ENCODE measurements around the gene FIBCD1. TPM values are rescaled to one million over a fixed set of nuclear protein-coding genes. Genes with fewer than 3 reads are reported as not detected.

Gene FIBCD1
- total and polyA plus RNA-seq, 2 of the 8 experiments (the other 6 are each of a cell fraction or from before 2014, with no cell fraction given) = 6.1 to 8.8 TPM

GRCh38 chr9:130911254-130912049, 27.6 kb downstream of the FIBCD1 start:
- DNase-seq (ENCODE audit: low read depth in 1 of 2, low spot score in 2 of 2) = no peak
- no peak for TF ChIP-seq HDAC6 (IDR thresholded peaks at IDR 0.05; ENCODE audit: low read depth, low read length)
- TF ChIP-seq FOSL1 (IDR thresholded peaks at IDR 0.05; ENCODE audit: insufficient read depth, low read depth, low read length) = no peak
- no peak for TF ChIP-seq BRCA1 (IDR thresholded peaks at IDR 0.05; ENCODE audit: low read depth, low read length)
- no peak for TF ChIP-seq E2F6 (IDR thresholded peaks at IDR 0.05)
- TF ChIP-seq CEBPB (IDR thresholded peaks at IDR 0.05; ENCODE audit: low read depth, low read length) = no peak
- Histone ChIP-seq H4K8ac (ENCODE audit: extremely low read depth, insufficient read depth, low read length) (no peak overlapping the region), H3K79me2 (ENCODE audit: control insufficient read depth in 1 of 2, insufficient read depth in 2 of 2, low read length in 2 of 2) (no peaks in the 10 kb centered on the region), H2AFZ (ENCODE audit: low read length) (no peak overlapping the region), H3K4me1 (replicated peaks in 1 of 4; ENCODE audit: control insufficient read depth in 3 of 4, insufficient read depth in 4 of 4, low read length in 3 of 4) (peaks cover 0 to 15% (median 2%) of the 10 kb centered on the region in 4 experiments; a peak in 6 of 7 replicates), H3K9ac (replicated peaks in 1 of 4; ENCODE audit: extremely low read depth in 1 of 4, low read depth in 3 of 4, low read length in 3 of 4) (no peak overlapping the region), H3K23me2 (ENCODE audit: low read depth, low read length) (no peaks in the 10 kb centered on the region), H3K9me3 (ENCODE audit: insufficient read depth in 2 of 2, low read depth in 1 of 2, low read length in 1 of 2) (no peaks in the 10 kb centered on the region), H2BK12ac (ENCODE audit: low read depth, low read length) (peak overlapping the region; percentile 7; the same call in 1 of the 2 replicates), H3K27me3 (replicated peaks in 1 of 4; ENCODE audit: control insufficient read depth in 3 of 4, extremely low read depth in 1 of 4, insufficient read depth in 3 of 4, low read length in 3 of 4) (no peaks in the 10 kb centered on the region), H3K4me2 (ENCODE audit: insufficient read depth in 1 of 2, low read depth in 2 of 2, low read length in 2 of 2) (no peak overlapping the region), H3K18ac (ENCODE audit: extremely low read depth, low read length) (no peak overlapping the region), H3K79me1 (ENCODE audit: low read depth, low read length) (no peaks in the 10 kb centered on the region), H2BK5ac (ENCODE audit: low read depth, low read length) (no peak overlapping the region), H3K56ac (replicated peaks; ENCODE audit: insufficient read length, low read depth, low read length) (no peak overlapping the region), H3K27ac (ENCODE audit: low read depth, low read length) (no peak overlapping the region), H3K4me3 (ENCODE audit: extremely low read depth in 1 of 4, insufficient read depth in 2 of 4, low read depth in 3 of 4, low read length in 4 of 4) (no peak overlapping the region), H3K36me3 (ENCODE audit: control insufficient read depth in 2 of 4, insufficient read depth in 4 of 4, low read length in 3 of 4) (no peaks in the 10 kb centered on the region), H3K23ac (ENCODE audit: insufficient read length) (no peak overlapping the region), H4K20me1 (replicated peaks in 1 of 2; ENCODE audit: control insufficient read depth in 1 of 2, insufficient read depth in 2 of 2, low read length in 2 of 2) (no peaks in the 10 kb centered on the region), H4K91ac (replicated peaks; ENCODE audit: insufficient read length, low read length) (peak overlapping the region; percentile 73), H4K5ac (ENCODE audit: insufficient read length, low read depth, low read length) (no peak overlapping the region), H2AK5ac (ENCODE audit: low read depth, low read length) (no peak overlapping the region), H2BK20ac (ENCODE audit: low read length) (no peak overlapping the region), H2BK120ac (replicated peaks; ENCODE audit: low read depth, low read length) (no peak overlapping the region), H2BK15ac (ENCODE audit: low read length) (no peak overlapping the region), H3K14ac (ENCODE audit: insufficient read length) (no peak overlapping the region), H3K4ac (replicated peaks; ENCODE audit: insufficient read length, low read depth, low read length) (peak overlapping the region; percentile 32)
- POLR2A ChIA-PET (ENCODE audit: partially characterized antibody) = interaction anchor here (0.7 to 0.9 kb wide), 4 partner anchors 12 to 25 kb away, joined by 3 read pairs; partner anchors contain the start of gene QRFP
- CTCF ChIA-PET (ENCODE audit: partially characterized antibody) = interaction anchor here (0.8 to 3.8 kb wide), 4 partner anchors 10 to 229 kb away, joined by 3 to 12 read pairs (median 4); no protein-coding TSS in a partner anchor
- 83% methylated on average over 18 of the region's 26 CpGs; no CpG with 5 or more reads in 1 of the 2 experiments for WGBS, 2 experiments (ENCODE audit: extremely low coverage in 1 of 2, insufficient coverage in 1 of 2, insufficient read length in 1 of 2, insufficient replicate concordance in 2 of 2, low coverage in 1 of 2, low lambda C conversion rate in 2 of 2, missing lambda C conversion rate in 1 of 2)
- FAIRE-seq = no peak
